ENCODE data around the gene C1QTNF2. TPM values are rescaled to one million over a fixed set of nuclear protein-coding genes. Genes with fewer than 3 reads are reported as not detected.
"Not testable (repeated sequence)": the region's sequence is repeated elsewhere in the genome, so short reads cannot be mapped to it uniquely, and the experiment has no call there.

The C1QTNF2 gene
- polyA plus RNA-seq, 12 donors: 8.7 to 34.0 (median 22.4) TPM; not detected in 1

GRCh38 chr5:160349249-160349934, 21.0 kb downstream of the C1QTNF2 start:
- no peak for DNase-seq

GRCh38 chr5:160348080-160348479, 22.3 kb downstream of the C1QTNF2 start:
- DNase-seq: no peak

- peak; percentile 79 for DNase-seq
Measured at GRCh38 chr5:160347448-160347847, 23.0 kb downstream of the C1QTNF2 start.

DNA sequence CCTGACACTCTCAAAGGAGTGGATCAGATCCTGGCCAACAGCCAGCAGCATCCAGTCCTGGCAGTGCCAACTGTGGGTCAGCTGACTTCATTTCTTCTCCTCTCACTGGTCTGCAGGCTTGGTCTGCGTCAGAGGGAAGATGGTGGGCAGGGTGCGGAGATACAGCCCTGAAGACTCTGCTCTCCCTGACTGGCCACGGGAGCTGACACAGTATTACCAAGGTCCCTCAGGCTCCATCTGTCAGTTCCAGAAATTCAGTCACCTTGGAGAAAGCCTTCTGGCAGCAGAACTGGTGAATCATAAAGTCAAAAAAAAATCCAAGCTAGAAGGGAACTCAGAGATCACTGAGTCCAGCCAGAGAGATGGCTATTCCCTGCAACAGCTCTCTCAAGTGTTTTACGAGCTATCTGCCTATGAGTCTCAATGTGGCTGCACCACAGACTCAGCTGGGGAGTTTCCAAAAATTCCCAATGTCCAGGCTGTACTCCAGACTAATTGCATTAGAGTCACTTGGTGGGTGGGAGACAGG, 27.9 kb downstream of the C1QTNF2 start:
- no peak for DNase-seq

DNA sequence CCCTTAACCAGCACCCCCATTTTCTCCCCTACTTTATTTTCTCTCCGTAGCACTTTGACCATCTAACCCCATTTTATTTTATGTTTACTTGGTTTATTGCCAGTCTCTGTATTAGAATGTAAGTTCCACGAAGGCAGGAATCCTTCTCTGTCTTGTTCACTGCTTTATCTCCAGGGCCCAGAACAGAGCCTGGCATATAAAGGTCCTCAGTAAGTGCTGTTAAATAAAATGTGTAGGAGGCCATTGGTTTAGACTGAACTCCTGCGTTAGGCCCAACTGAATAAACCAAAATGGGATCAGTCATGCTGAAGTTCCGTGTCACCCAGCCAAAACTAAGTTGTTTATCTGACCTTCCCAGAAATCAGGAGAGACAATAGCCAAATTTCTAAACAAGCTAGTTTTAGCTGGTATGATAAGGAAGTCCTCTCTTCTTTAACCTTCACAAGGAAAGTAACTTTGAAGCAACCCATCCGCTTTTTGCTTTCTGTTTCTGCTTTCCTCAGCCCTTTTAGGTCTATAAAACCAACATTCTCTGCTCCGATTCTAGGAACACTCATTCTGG, 29.0 kb downstream of the C1QTNF2 start:
- DNase-seq: no peak

DNA sequence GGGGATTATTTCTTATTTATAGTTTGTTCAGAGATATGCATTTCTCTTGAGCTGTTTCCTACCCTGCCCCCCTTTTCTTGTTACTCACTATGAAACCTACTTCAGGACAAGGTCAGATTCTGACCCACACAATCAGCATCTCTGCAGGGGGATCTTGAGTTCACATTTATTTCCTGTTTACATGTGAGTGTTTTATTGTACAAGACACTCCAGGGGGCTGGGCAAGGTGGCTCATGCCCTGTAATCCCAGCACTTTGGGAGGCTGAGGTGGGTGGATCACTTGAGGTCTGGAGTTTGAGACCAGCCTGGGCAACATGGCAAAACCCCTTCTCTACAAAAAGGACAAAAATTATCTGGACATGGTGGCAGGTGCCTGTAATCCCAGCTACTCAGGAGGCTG, 29.9 kb downstream of the C1QTNF2 start:
- DNase-seq: not testable (repeated sequence)

GRCh38 chr5:160339406-160340130, 30.9 kb downstream of the C1QTNF2 start:
- no peak for DNase-seq

DNA sequence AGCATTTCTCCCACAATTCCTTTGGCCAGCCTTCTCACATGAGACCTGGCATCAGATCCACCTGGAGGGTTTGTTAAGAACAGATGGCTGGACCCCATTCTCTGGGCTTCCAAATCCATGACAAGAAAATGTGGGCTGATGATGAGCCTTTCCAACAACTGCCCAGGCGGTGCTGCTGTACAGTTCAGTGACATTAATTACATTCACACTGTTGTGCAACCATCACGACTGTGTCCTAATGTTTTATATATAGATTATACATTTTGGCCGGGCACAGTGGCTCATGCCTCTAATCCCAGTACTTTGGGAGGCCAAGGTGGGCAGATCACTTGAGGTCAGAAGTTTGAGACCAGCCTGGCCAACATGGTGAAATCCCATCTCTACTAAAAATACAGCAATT, 35.7 kb downstream of the C1QTNF2 start:
- not testable (repeated sequence) for DNase-seq

GRCh38 chr5:160333721-160334120, 36.7 kb downstream of the C1QTNF2 start:
- DNase-seq: no peak

DNA sequence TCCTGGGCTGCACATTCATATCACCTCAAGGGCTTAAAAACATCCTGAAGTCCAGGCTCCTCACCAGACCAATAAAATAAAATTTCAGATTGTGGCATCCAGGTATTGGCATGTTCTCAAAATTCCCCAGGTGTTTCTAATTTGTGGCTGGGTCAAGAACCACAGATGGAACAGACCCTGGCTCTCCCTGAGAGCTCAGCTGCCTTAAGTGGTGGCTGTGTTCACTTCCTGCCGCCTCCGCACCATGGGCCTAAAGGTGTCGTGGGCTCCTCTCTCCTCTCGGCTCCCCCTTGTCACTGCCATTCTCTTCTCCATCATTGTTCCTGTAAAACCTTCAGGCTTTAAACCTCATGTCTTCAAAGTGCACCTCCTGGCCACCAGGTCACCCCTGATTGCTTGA, 40.2 kb downstream of the C1QTNF2 start:
- DNase-seq: no peak

DNA sequence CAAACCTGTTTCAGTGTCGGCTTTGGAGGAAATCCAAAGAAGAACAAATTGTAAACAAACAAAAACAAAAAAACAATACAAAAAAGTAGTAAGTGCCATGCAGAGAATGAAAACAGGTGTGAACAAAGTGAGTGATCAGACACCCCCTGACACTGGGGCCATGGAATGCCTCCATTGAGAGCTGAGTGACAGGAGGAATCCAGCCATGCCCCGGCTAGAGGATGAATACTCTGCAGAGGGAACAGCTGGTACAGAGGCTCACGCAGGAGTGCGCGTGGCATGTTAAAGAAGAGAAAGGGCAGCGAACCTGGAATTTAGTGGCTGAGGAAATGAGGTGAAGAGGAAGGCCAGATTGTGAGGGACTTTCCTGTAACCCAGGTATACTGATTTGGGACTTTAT, 42.6 kb downstream of the C1QTNF2 start:
- DNase-seq: no peak

DNA sequence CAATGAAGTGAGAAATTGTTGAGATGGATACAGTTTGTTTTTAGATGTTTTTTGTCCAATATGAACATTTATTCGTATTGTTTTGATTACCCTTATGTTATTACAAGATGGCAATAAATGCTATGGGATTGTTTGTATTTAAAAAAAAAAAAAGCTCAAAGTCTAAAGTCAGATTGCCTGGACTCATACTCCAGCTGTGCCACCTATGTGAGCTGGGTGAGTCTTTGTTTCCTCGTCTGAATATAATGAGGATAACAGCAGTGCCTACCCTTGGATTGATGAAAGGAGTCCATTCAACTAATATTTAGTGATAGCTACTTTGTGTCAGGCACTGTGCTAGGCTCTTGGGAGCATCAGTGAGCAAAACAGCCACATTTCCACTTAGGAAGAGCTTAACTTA, 43.4 kb downstream of the C1QTNF2 start:
- no peak for DNase-seq

- no peak for DNase-seq
Measured at GRCh38 chr5:160325716-160326115, 44.7 kb downstream of the C1QTNF2 start.

DNA sequence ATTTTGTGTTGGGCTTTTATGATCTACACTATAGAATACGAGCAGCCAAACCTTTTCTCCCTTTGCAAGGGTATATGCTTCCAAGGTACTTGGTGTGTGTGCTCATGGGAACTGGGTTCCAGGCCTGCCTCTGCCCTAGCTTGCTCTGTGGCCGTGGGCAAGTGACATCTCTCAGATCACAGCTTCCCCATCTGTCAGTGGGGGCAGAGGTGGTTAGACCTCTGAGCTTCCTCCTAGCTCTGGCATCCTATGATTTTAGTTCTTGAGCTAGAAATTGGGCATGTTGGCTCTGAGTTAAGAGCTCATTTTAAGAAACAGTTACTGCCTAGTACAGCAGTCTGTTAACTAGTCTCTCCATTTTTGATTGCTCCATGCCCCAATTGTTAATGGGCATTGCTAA, 45.5 kb downstream of the C1QTNF2 start:
- DNase-seq: no peak

DNA sequence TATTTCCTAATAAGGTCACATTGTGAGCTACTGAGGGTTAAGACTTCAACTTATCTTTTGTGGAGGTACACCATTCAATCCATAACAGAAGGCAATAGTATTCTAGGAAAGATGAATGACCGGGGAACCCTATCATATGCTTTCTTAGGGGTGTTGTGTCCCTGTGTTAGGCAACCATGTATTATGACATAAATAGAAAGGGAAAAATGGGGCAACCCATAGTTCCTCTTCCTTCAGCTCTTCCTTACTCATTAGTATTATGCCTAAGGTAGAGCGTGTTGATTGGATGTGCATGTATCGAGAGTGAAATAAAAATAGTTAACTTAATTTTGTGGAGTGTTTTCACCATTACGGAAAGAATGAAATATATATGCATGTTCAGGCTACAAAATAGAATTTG, 52.0 kb downstream of the C1QTNF2 start:
- no peak for DNase-seq

- DNase-seq: no peak
Measured at GRCh38 chr5:160317434-160317833, 53.0 kb downstream of the C1QTNF2 start.

DNA sequence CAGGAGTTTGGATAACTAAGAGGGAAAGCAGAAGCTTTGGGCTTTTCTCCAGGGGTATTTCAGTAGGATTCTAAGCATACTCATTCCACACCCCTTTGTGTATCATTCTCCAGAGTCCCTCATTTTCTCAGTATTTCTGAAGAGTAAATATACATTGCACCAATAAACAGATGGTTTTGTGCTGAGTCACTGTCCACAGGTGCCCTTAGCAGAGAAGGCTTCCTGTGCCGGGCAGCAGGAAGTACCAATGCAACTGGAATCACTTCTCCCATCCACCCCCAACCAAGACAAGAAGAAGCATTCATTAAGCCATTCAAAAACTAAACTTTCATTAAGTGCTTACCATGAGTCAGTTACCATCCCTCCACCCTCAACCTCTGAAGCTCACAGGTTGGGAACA, 54.5 kb downstream of the C1QTNF2 start:
- DNase-seq: no peak

- DNase-seq: no peak
Measured at GRCh38 chr5:160312960-160313727, 57.3 kb downstream of the C1QTNF2 start.

GRCh38 chr5:160312134-160312959, 58.1 kb downstream of the C1QTNF2 start, which contains the start of gene CCNJL:
TSS of gene CCNJL (minus strand) at chr5:160312564. CDS start at chr5:160311923, 641 bp downstream.
- peak; percentile 38 for DNase-seq

DNA sequence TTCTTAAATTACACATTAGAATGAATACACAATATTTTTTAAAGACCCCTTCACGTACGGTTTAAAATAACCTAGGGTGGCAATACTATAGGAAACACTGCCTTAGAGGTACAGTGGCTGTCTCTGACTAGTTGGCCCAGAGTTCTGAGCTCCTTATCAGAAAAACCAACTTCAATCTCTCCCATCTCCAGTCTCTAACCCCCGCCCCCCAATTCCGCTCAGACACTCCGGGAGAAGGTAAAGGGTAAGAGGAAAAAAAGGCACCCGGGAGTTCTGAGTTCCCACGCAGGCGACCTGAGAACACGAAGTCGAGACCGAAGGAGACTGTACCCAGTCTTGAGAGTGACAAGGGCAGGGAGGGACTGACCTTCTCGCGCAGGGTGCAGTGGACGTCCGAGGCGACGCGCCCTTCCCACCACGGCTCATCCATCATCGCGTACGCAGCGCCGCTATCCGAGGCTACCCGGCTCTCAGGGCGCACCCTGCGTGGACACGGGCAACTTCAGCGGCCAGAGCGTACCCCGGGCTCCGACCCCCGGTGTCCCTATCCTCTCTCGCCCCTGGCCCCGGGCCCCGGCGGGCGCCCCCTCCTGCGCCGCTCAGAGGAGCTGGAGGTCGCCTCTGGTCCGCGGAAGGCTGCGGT, 58.8 kb downstream of the C1QTNF2 start:
- no peak for DNase-seq

Data from muscle of arm (tissue), 12 donors.